Activated effector memory CD4-positive, alpha-beta T cell treated with anti-CD3 and anti-CD28 coated beads, Interleukin-2, amount 50 U/mL, for 16 hours (primary cell): Measurements from ENCODE around the gene MAST4.

Source experiments
- DNase-seq: peaks from one replicate; pipeline ENCODE4 v3.0.0-alpha.2; 2020

MAST4 gene

GRCh38 chr5:67200809-67201562 is 604.8 kb downstream of the MAST4 start:
- DNase-seq: no peak

GRCh38 chr5:67201897-67202549 is 605.8 kb downstream of the MAST4 start:
- DNase-seq: no peak

GRCh38 chr5:67202828-67203227 is 606.6 kb downstream of the MAST4 start:
- no peak for DNase-seq

GRCh38 chr5:67203701-67204074 is 607.5 kb downstream of the MAST4 start:
- no peak for DNase-seq

- no peak for DNase-seq
Measured at GRCh38 chr5:67204821-67205220, 608.6 kb downstream of the MAST4 start.

GRCh38 chr5:67205981-67206380 is 609.8 kb downstream of the MAST4 start:
- DNase-seq: no peak

- no peak for DNase-seq
Measured at GRCh38 chr5:67206461-67206860, 610.3 kb downstream of the MAST4 start.

GRCh38 chr5:67206929-67207328 is 610.7 kb downstream of the MAST4 start:
- peak; percentile 94 for DNase-seq

- no peak for DNase-seq
Measured at GRCh38 chr5:67208403-67208802, 612.2 kb downstream of the MAST4 start.

- DNase-seq: peak; percentile 76
Measured at GRCh38 chr5:67209141-67209771, 613.1 kb downstream of the MAST4 start.

- no peak for DNase-seq
Measured at GRCh38 chr5:67211926-67212325, 615.7 kb downstream of the MAST4 start.

- no peak for DNase-seq
Measured at GRCh38 chr5:67214036-67214435, 617.8 kb downstream of the MAST4 start.

GRCh38 chr5:67214707-67215447 is 618.7 kb downstream of the MAST4 start:
- DNase-seq: no peak

GRCh38 chr5:67215519-67216471 is 619.6 kb downstream of the MAST4 start:
- DNase-seq: peak; percentile 86

GRCh38 chr5:67216564-67216963 is 620.4 kb downstream of the MAST4 start:
- DNase-seq: no peak
